ENCODE results near the gene CXADR.
A peak's percentile ranks its signal among the peaks of the same experiment; 100 is the strongest.
"Not testable (repeated sequence)": the region's sequence is repeated elsewhere in the genome, so short reads cannot be mapped to it uniquely, and the experiment has no call there.

Gene CXADR

GRCh38 chr21:17502985-17503384, 9.9 kb upstream of the CXADR start:
- not testable (repeated sequence) for DNase-seq (ENCODE audit: low spot score)

DNA sequence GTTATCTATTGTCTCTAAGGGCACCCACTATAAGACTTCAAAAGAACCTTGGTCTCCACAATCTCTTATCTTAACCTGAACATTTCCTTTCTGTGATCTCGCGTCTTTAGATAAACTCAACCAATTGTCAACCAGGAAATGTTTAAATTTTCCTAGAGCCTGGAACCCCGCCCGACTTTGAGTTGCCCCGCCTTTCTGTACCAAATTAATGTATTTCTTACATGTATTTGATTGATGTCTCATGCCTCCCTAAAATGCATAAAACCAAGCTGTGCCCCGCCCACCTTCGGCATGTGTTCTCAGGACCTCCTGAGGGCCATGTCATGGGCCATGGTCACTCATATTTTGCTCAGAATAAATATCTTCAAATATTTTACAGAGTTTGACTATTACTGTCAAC, 5.9 kb upstream of the CXADR start:
- DNase-seq (ENCODE audit: low spot score): no peak

DNA sequence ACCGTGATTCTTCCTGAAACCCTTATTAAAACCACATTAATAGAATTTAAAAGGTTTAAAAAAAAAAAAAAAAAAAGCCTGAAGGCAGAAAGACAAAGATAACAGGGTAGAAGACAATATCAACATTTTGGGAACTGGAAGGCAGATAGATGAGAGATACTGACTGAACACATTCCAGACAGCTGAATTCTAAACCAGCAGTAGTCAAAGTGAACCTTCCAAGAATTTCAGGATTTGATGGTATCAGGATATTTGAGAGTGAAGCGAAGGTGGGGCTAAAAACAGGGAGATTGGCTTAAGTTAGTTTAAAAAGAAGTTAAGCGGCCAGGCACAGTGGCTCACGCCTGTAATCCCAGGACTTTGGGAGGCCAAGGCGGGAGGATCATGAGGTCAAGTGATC, 5.3 kb upstream of the CXADR start:
- DNase-seq (ENCODE audit: low spot score): no peak

DNA sequence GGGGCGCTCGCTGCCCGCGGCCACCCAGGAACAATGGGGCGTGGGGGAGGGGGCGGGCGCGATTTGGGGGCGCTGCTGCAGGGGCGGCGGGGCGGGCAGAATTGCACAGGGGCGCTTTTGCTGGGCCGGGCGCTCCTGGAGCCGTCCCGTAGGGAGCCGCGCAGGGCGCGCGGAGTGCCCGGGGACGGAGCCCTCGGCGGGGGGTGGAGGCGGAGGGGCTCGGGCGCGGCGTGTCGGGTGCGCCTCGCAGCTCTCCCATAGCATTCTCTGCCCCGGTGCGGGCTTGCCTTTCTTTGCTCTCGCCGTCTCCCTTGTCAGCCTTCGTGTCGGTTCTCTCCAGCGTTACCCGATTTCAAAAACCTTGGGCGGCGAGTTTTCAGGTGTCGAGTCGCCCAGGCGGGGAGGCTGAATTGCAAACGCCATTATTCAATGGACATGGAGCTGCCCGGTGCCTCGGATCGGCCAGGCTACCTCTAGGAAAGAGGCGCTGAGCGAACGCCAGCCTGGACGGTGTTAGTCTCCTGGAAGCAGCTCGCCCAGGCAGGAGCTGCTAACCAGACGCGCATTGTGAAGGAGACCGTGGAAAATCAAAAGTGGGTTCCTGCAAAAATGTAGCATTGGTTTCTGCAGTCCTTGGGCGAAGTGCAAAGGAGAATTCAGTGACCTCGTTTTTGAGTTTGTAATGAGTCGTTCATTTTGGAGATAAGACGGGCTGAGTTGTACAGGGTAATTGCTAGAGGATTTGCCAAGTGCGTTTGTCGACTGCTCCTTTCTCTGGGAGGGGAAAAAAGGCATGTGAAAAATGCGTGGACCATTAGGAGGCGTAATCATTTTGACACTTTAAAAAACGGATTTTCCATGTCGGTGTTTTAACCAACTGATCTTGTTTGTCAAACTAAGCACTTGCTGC, 626 bp downstream of the CXADR start:
- peak; percentile 25 for DNase-seq (ENCODE audit: low spot score)

DNA sequence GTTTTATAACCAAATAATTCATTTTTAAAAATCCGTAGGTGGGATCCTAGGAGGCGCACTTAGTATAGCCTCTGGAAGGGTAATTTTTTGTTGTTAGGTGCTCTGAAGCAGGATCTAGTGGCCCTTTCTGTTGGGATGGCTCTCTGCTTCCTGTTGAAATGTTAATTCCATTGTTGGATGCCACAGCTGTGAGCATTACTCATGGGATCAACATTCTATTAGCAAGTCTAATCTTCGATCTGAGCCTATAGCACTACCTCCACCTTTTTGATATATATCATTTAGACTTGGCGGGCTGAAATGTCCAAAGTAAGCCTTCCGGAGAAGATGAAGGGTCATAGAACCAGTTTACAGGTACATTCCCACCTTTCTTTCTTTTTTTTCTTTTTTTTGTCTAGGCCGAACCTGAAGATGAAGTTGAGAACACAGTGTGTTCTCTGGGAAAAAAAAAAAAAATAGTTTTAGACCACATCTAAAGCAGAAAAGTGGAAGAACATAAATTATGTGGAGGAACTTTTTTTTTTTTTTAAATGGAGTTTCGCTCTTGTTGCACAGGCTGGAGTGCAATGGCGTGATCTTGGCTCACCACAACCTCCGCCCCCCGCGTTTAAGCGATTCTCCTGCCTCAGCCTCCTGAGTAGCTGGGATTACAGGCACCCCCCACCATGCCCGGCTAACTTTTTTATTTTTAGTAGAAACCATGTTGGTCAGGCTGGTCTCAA, 1.4 kb downstream of the CXADR start:
- no peak for DNase-seq (ENCODE audit: low spot score)

GRCh38 chr21:17517008-17517407, 4.2 kb downstream of the CXADR start:
- DNase-seq (ENCODE audit: low spot score): not testable (repeated sequence)

DNA sequence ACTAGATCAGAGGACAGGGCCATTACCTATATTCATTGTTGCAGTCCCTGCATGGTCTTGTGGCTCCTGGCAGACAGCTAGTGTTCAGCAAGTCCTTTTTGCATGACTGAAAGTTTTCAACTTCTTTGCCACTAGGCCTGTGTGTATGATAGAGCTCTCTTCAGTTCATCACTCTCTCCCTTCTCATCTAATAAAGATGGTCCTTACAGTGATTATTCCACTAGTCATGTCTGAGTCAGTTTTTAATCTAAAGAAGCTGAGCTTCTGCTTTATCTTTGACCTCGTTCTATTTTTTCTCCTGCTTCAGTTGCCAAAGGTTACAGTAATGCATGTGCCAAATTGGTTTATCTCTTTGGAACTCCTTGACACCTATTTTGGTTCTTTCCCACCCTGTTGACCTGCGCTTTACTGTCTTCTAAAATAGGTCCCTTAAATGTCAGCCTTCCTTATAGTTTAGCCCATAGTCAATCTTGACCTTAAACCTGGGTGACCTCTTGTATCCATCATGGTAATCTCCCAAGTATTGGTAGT, 6.4 kb downstream of the CXADR start:
- no peak for DNase-seq (ENCODE audit: low spot score)

DNA sequence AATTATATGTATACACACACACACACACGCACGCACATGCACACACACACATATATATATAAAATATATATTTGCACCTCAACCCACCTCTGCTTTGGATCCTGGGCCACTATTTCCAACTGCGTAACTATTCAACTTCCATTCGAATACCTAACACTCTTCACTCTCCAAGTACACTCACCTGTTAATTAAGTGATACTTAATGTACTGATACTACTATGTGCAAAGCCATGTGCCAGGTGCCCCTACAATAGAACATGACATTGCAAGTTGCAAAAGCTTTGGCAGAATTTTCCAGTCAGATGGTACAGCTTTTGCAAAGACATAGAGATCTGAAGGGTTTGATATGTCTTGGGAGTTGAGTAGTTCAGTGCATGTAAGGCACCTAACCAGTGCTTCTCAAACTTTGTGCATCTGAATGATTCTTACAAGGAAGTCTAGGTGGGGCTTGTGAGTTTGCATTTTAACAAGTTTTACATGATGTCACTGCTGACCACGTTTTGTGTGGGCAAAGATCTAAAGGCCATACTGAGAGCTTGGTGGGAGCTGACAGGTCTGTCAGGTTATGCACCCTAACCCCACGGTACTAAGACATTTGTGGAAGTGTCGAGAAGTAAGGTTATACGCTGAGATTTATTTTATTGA, 7.2 kb downstream of the CXADR start:
- DNase-seq (ENCODE audit: low spot score): no peak

DNA sequence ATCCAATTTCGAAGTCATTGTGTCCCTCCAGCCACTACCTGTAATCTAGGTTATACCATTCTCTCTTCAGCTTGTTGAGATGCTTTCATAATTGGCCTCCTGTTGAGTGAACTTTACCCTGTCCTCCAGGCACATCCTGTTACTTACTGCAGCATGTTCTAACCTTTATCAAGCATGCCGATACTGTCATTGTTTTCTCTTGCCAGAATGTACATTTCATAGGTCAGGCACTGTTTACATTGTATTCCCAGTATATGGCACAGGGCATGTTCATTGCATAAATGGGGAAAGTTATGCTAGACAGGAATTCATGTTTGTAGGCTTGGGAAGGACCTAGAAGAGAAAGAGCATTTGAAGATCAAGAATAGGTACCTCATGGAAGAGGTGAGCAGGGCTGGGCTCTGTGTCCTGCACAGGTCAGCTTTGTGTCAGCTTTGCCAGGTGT, 10.2 kb downstream of the CXADR start:
- no peak for DNase-seq (ENCODE audit: low spot score)

GRCh38 chr21:17523979-17524494, 11.2 kb downstream of the CXADR start:
- not testable (repeated sequence) for DNase-seq (ENCODE audit: low spot score)

DNA sequence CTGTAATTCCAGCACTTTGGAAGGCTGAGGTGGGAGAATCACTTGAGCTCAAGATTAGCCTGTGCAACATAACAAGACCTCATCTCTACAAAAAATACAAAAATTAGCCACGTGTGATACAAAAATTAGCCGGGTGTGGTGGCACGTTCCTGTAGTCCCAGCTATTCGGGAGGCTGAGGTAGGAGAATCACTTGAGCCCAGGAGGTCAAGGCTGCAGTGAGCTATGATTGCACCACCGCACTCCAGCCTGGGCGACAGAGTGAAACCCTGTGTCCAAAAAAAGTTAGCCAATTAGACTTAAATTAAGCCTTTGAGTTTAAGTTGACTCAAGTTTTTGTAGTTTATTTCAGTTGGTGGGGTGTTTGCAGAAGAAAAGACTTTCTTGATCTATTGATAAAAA, 11.8 kb downstream of the CXADR start:
- DNase-seq (ENCODE audit: low spot score): no peak

DNA sequence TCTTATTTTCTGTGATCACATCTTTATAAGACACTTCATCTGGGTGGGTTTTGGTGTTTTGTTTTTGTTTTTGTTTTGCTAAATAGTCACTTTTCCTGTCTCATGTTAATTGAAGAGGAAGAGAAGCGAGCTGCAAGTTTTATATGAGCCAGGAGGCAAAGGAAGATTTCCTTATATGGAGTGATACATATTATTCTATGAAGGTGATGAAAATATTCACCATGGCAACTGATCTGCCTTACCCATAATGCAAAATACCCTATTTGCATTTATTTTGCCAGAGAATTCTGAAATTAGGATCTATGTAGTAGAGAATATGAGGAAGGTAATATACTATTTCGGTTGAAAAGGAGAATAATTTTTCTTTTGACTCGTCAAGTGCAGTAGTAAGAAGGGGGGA, 13.9 kb downstream of the CXADR start:
- no peak for DNase-seq (ENCODE audit: low spot score)

- DNase-seq (ENCODE audit: low spot score): peak; percentile 20
Observed at GRCh38 chr21:17527240-17527639, 14.4 kb downstream of the CXADR start.

- no peak for DNase-seq (ENCODE audit: low spot score)
Observed at GRCh38 chr21:17527711-17528110, 14.9 kb downstream of the CXADR start.

GRCh38 chr21:17529648-17530047, 16.8 kb downstream of the CXADR start:
- DNase-seq (ENCODE audit: low spot score): no peak

GRCh38 chr21:17532292-17532691, 19.4 kb downstream of the CXADR start:
- no peak for DNase-seq (ENCODE audit: low spot score)

- DNase-seq (ENCODE audit: low spot score): no peak
Observed at GRCh38 chr21:17536381-17536780, 23.5 kb downstream of the CXADR start.

- no peak for DNase-seq (ENCODE audit: low spot score)
Observed at GRCh38 chr21:17537299-17537698, 24.5 kb downstream of the CXADR start.

GRCh38 chr21:17538576-17538975, 25.7 kb downstream of the CXADR start:
- no peak for DNase-seq (ENCODE audit: low spot score)

DNA sequence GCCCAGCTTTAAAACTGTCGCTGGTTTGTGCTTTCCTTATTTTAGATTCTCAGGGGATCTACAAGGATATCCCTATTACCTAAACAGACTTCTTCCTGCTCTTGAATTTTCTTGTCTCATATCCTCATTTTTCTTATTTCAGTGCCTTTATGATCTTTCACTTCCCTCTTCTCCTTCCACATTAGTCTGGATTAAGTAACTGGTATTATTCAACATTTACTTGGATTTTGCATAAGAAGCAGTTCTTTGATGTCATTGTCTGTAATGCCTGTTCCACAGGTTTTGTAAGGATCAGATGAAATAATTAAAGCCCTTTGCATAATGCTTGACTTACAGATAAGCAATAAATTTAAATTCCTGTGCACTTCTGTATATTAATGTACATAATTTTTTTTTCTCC, 26.5 kb downstream of the CXADR start:
- DNase-seq (ENCODE audit: low spot score): no peak

GRCh38 chr21:17539743-17540341, 27.0 kb downstream of the CXADR start:
- DNase-seq (ENCODE audit: low spot score): no peak

DNA sequence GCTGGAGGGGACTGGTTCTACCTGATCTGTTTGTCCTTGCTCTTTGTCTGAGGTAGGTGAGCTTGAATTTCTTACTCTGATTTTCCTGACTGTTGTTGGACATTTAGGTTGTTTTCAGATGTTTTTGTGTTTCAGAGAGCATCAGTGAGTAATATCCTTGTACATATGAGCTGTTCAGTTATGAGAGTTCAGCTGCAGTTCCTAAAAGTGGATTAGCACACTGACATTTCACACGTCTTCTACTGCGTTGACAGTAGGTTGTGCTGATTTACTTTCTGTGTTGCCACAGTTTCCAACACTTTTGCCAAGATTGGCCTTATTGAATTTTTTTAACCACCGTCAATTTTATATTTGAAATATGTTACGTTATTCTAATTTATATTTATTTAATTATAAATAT, 27.7 kb downstream of the CXADR start:
- no peak for DNase-seq (ENCODE audit: low spot score)
